Stimulated activated CD8-positive, alpha-beta memory T cell treated with anti-CD3 and anti-CD28 coated beads, Interleukin-12 subunit alpha, Interleukin-12 subunit beta, amount 100 ng/mL, for 4 hours (primary cell): ENCODE results near the gene MUTYH.

Experiments
- DNase-seq: peaks from one replicate; pipeline ENCODE4 v3.0.0-alpha.2; 2020; ENCODE audit warnings: low read depth

The MUTYH gene

GRCh38 chr1:45348966-45349677 lies 8.9 kb upstream of the MUTYH start:
- DNase-seq, result no peak

GRCh38 chr1:45348609-45348965 lies 8.3 kb upstream of the MUTYH start:
- DNase-seq, result no peak

GRCh38 chr1:45348020-45348419 lies 7.8 kb upstream of the MUTYH start:
- no peak for DNase-seq

- DNase-seq, result no peak
Measured at GRCh38 chr1:45346473-45346872, 6.2 kb upstream of the MUTYH start.

- DNase-seq, result no peak
Measured at GRCh38 chr1:45345014-45345413, 4.8 kb upstream of the MUTYH start.

- no peak for DNase-seq
Measured at GRCh38 chr1:45344499-45344898, 4.3 kb upstream of the MUTYH start.

GRCh38 chr1:45340816-45341466 lies 701 bp upstream of the MUTYH start:
- DNase-seq, result no peak

GRCh38 chr1:45337630-45338325 lies 2.5 kb downstream of the MUTYH start:
- DNase-seq, result no peak

- DNase-seq, result no peak
Measured at GRCh38 chr1:45335855-45336324, 4.3 kb downstream of the MUTYH start.

- DNase-seq, result no peak
Measured at GRCh38 chr1:45334308-45335245, 5.7 kb downstream of the MUTYH start.

- DNase-seq, result no peak
Measured at GRCh38 chr1:45332346-45332720, 7.9 kb downstream of the MUTYH start.

- DNase-seq, result no peak
Measured at GRCh38 chr1:45331436-45332345, 8.5 kb downstream of the MUTYH start.

- no peak for DNase-seq
Measured at GRCh38 chr1:45329445-45329844, 10.8 kb downstream of the MUTYH start.

GRCh38 chr1:45328680-45329079 lies 11.6 kb downstream of the MUTYH start:
- DNase-seq, result no peak

GRCh38 chr1:45327644-45328515 lies 12.4 kb downstream of the MUTYH start:
- DNase-seq, result no peak

GRCh38 chr1:45326627-45327623 lies 13.3 kb downstream of the MUTYH start, which contains the start of gene HPDL:
TSS of gene HPDL (plus strand) at chr1:45326895. CDS start at chr1:45327149, 254 bp downstream.
- DNase-seq, result peak; percentile 58

- no peak for DNase-seq
Measured at GRCh38 chr1:45325851-45326506, 14.3 kb downstream of the MUTYH start.

- no peak for DNase-seq
Measured at GRCh38 chr1:45322486-45323040, 17.7 kb downstream of the MUTYH start.
